ENCODE results near the gene TBCEL. TPM values are rescaled to one million over a fixed set of nuclear protein-coding genes. Genes with fewer than 3 reads are reported as not detected.

The TBCEL gene
- total RNA-seq, 2 donors from 2014 or later: 17.1 TPM

DNA sequence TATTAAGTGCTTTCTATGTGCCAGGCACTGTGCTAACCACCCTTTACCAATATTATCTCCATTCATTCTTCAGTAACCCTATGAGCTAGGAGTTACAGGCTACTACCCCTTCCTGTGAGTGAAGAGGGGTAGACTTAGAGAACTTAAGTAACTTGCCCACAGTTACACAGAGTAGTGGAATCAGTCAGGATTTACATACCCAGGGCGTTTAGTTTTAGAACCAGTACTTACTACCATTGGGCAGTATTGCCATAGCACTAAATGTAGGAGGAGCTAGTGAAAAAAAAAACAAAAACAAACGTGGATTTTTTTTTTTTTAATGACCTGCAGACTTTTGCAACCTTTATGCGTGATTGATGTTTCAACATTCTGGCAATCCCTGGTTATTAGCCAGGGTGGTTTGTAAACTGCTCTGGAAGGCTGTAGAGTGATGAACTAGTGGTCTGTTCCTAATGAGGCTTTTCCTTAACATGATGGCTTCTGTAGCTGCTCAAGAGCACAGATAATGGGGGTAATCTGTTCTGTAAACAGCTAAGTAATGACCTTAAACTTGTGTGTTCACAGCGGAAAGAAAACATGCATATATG lies 11.4 kb downstream of the TBCEL start:
- DNase-seq (no peak), ATAC-seq (no peak)
- Mint-ChIP-seq H3K27ac (no peak overlapping the region), H3K4me1 (peaks cover 24% of the 10 kb centered on the region), H3K4me3 (no peak overlapping the region), H3K27me3 (no peaks in the 10 kb centered on the region), H3K36me3 (ENCODE audit: low read depth) (peaks cover 8% of the 10 kb centered on the region)
- no peaks in the 10 kb centered on the region for H3K9me3 ChIP-seq (ENCODE audit: control insufficient read depth, low read length, poor library complexity, severe bottlenecking)

DNA sequence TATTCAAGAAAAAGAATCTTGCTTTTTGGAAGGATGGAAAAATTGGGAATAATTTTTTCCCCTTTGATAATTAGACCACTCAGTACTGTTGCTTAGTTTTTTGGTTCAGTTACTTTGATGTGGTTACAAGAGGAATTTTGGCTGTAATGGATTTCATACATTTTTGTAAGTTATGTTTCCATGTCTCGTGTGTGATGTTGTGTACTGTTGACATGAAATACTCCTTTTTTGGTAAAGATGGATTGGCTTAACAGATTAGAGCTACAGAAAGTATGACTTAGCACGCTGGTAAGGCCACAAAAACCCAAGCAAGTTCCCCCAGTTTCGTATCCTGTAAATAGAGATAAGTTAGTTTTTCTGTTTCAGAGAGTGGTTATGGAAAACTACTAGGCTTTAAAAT lies 11.9 kb downstream of the TBCEL start:
- Mint-ChIP-seq H3K36me3 (ENCODE audit: low read depth) (peaks cover 8% of the 10 kb centered on the region), H3K27ac (no peak overlapping the region), H3K4me3 (no peak overlapping the region), H3K27me3 (no peaks in the 10 kb centered on the region), H3K4me1 (peaks cover 21% of the 10 kb centered on the region)
- DNase-seq: no peak
- ATAC-seq: no peak
- no peaks in the 10 kb centered on the region for H3K9me3 ChIP-seq (ENCODE audit: control insufficient read depth, low read length, poor library complexity, severe bottlenecking)

- Mint-ChIP-seq H3K27ac (no peak overlapping the region), H3K4me1 (peaks cover 25% of the 10 kb centered on the region), H3K27me3 (no peaks in the 10 kb centered on the region), H3K36me3 (ENCODE audit: low read depth) (peaks cover 8% of the 10 kb centered on the region), H3K4me3 (no peak overlapping the region)
- no peaks in the 10 kb centered on the region for H3K9me3 ChIP-seq (ENCODE audit: control insufficient read depth, low read length, poor library complexity, severe bottlenecking)
- DNase-seq (no peak), ATAC-seq (no peak)
These were observed 13.1 kb downstream of the TBCEL start for GRCh38 chr11:121037016-121037415.

GRCh38 chr11:121038648-121039409 lies 14.9 kb downstream of the TBCEL start:
- Mint-ChIP-seq H3K4me3 (no peak overlapping the region), H3K27me3 (no peaks in the 10 kb centered on the region), H3K4me1 (peaks cover 25% of the 10 kb centered on the region), H3K27ac (peak overlapping the region; percentile 16), H3K36me3 (ENCODE audit: low read depth) (peaks cover 8% of the 10 kb centered on the region)
- ATAC-seq (no peak), DNase-seq (no peak)
- H3K9me3 ChIP-seq (ENCODE audit: control insufficient read depth, low read length, poor library complexity, severe bottlenecking): no peaks in the 10 kb centered on the region

DNA sequence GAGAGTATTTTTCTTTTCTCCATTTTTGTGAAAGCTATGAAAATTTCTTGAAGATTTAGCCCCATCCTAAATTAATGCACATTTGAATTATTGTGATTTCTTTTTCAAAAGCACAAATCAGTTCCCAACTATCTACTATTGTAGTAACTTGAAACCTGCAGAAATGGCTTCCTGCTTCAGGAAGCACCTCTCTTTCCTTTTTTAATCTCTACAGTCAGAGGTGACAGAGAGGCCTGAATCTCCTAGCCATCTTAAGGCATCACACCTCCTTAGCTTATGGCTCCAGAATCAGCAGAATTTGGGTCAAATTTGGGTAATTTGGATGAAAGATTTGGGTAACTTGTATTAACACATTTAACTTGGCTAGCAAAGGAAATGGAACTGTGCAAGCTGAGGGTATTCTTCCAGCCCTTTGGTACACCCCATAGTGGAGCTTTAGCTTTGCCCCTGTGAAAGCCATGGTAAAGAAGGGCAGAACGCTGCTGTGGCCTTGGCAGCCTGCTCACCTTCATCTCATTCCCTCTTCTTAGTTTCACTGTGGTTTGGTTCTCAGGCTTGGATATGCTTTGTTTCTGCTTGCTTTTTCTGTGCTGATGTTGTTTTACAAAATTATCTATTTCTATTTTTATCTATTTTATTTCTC lies 16.2 kb downstream of the TBCEL start:
- H3K4me1 Mint-ChIP-seq: peaks cover 25% of the 10 kb centered on the region
- ATAC-seq (no peak), DNase-seq (no peak)
- no peaks in the 10 kb centered on the region for H3K27me3 Mint-ChIP-seq
- no peak overlapping the region for H3K27ac Mint-ChIP-seq
- no peak overlapping the region for H3K4me3 Mint-ChIP-seq
- H3K9me3 ChIP-seq (ENCODE audit: control insufficient read depth, low read length, poor library complexity, severe bottlenecking): no peaks in the 10 kb centered on the region
- peaks cover 8% of the 10 kb centered on the region for H3K36me3 Mint-ChIP-seq (ENCODE audit: low read depth)

DNA sequence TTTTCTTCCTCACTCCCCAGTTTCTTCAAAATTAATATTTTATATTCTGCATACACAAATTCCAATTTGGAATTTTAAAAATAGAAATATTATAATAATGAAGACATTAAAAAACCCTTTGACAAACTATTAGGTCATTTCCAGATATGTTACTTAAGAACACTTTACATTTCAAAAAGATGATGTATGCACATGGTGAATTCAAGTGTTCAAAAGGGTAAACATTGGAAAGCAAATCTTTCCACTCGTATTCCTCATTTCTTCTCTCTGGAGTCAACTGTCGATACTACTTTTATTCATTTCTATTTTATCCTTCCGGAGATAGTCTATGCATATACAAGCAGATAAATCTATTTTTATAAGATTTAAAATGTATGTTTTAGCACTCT lies 16.7 kb downstream of the TBCEL start:
- H3K4me1 Mint-ChIP-seq: peaks cover 23% of the 10 kb centered on the region

DNA sequence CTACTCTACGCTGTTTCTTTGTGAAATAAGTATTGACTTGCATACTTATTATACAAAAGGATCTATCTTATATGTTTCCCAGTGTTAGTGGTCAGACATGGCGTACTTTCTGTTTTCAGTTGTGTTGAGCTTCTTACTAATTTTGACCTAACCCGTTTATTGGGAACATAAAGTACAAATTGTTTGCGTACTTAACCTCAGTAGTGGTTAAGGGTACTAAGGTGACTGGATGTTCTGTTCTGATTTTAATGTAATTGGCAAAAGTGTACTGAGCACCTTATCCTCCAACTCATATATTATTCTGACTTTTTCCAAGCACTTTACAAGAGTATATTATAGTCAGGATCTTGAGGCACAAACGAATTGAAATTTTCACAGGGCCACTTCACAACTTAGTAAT lies 17.2 kb downstream of the TBCEL start:
- no peak for ATAC-seq
- Mint-ChIP-seq H3K4me3 (no peak overlapping the region), H3K27me3 (no peaks in the 10 kb centered on the region), H3K27ac (no peak overlapping the region), H3K36me3 (ENCODE audit: low read depth) (peaks cover 8% of the 10 kb centered on the region), H3K4me1 (peaks cover 21% of the 10 kb centered on the region)
- no peak for DNase-seq
- H3K9me3 ChIP-seq (ENCODE audit: control insufficient read depth, low read length, poor library complexity, severe bottlenecking): no peaks in the 10 kb centered on the region

More for the DNA sequence above, 16.7 kb downstream of the TBCEL start:
- Mint-ChIP-seq H3K4me3 (no peak overlapping the region), H3K27ac (no peak overlapping the region), H3K27me3 (no peaks in the 10 kb centered on the region), H3K36me3 (ENCODE audit: low read depth) (peaks cover 8% of the 10 kb centered on the region)
- no peaks in the 10 kb centered on the region for H3K9me3 ChIP-seq (ENCODE audit: control insufficient read depth, low read length, poor library complexity, severe bottlenecking)
- DNase-seq (no peak), ATAC-seq (no peak)

DNA sequence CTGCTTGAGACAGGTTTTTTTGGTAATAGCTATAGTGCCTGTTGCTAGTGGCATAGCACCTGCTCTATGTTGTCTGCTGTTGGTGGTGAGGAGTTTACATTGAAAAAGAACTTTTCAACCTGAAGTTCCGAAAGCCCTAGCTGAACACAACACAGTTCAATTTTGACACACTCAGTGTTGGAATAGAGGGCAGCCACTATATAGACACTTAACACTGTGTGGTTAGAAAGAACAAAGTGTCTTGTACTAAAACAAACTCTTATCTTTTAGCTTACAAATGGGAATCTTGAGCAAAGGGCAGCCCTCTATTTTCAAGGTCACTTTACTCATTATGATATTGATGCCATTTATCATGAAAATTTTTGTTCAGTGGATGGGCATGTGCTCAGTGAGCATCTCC lies 18.4 kb downstream of the TBCEL start:
- peaks cover 13% of the 10 kb centered on the region for H3K4me1 Mint-ChIP-seq
- no peak overlapping the region for H3K4me3 Mint-ChIP-seq
- DNase-seq: no peak
- ATAC-seq: no peak
- H3K9me3 ChIP-seq (ENCODE audit: control insufficient read depth, low read length, poor library complexity, severe bottlenecking): no peaks in the 10 kb centered on the region
- H3K27ac Mint-ChIP-seq: no peak overlapping the region
- H3K36me3 Mint-ChIP-seq (ENCODE audit: low read depth): peaks cover 14% of the 10 kb centered on the region
- H3K27me3 Mint-ChIP-seq: no peaks in the 10 kb centered on the region

- no peaks in the 10 kb centered on the region for H3K9me3 ChIP-seq (ENCODE audit: control insufficient read depth, low read length, poor library complexity, severe bottlenecking)
- no peak overlapping the region for H3K27ac Mint-ChIP-seq
- DNase-seq: no peak
- no peaks in the 10 kb centered on the region for H3K27me3 Mint-ChIP-seq
- no peak overlapping the region for H3K4me3 Mint-ChIP-seq
- ATAC-seq: no peak
- peaks cover 5% of the 10 kb centered on the region for H3K4me1 Mint-ChIP-seq
- peaks cover 13% of the 10 kb centered on the region for H3K36me3 Mint-ChIP-seq (ENCODE audit: low read depth)
These were observed 24.0 kb downstream of the TBCEL start for GRCh38 chr11:121047926-121048325.

DNA sequence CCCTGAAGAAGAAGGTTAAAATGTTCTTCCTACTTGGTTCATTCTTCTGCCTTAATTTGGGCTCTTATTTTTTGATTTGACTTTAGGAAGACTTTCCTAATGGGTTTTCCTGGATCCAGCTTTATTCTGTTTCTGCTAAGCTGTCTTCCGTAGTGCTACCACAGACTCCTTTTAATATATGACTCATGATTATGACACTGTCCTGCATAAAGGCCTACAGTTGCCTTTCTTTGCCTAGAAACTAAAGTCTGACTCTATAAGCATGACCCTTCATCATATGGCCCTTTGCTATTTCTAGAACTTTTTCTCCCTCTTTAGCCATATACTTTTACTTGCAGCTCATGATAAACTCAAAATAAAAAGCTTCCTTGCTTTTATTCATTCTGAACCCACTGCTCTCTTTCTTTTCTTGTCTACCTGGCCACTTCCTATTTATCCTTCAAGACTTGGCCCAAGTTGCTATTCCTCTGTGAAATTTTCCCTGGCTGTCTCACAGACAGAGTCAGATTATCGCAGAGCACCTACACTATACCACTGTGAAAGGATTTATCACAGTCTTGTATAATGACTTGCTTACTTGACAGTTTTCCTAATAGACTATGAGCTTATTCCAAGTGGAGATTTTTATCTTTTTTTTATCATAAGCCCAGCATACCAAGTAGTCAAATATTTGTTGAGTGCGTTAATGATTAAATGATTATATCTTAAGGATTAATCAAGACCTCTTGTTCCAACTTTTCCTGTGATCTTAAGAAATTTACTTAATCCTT lies 24.7 kb downstream of the TBCEL start:
- ATAC-seq: no peak
- Mint-ChIP-seq H3K4me3 (no peak overlapping the region), H3K27me3 (no peaks in the 10 kb centered on the region), H3K36me3 (ENCODE audit: low read depth) (peaks cover 13% of the 10 kb centered on the region), H3K27ac (no peak overlapping the region), H3K4me1 (peaks cover 5% of the 10 kb centered on the region)
- no peaks in the 10 kb centered on the region for H3K9me3 ChIP-seq (ENCODE audit: control insufficient read depth, low read length, poor library complexity, severe bottlenecking)
- DNase-seq: no peak

- no peaks in the 10 kb centered on the region for H3K27me3 Mint-ChIP-seq
These were observed 29.3 kb downstream of the TBCEL start for GRCh38 chr11:121053244-121053643.

GRCh38 chr11:121054266-121054665 lies 30.4 kb downstream of the TBCEL start:
- Mint-ChIP-seq H3K27me3 (no peaks in the 10 kb centered on the region), H3K27ac (no peak overlapping the region), H3K4me1 (peaks cover 2% of the 10 kb centered on the region), H3K36me3 (ENCODE audit: low read depth) (peaks cover 9% of the 10 kb centered on the region), H3K4me3 (no peak overlapping the region)
- no peaks in the 10 kb centered on the region for H3K9me3 ChIP-seq (ENCODE audit: control insufficient read depth, low read length, poor library complexity, severe bottlenecking)
- ATAC-seq (no peak), DNase-seq (no peak)

More at GRCh38 chr11:121053244-121053643, 29.3 kb downstream of the TBCEL start:
- Mint-ChIP-seq H3K4me1 (peaks cover 4% of the 10 kb centered on the region), H3K27ac (no peak overlapping the region), H3K4me3 (no peak overlapping the region), H3K36me3 (ENCODE audit: low read depth) (peaks cover 15% of the 10 kb centered on the region)
- no peak for ATAC-seq
- DNase-seq: no peak
- no peaks in the 10 kb centered on the region for H3K9me3 ChIP-seq (ENCODE audit: control insufficient read depth, low read length, poor library complexity, severe bottlenecking)

DNA sequence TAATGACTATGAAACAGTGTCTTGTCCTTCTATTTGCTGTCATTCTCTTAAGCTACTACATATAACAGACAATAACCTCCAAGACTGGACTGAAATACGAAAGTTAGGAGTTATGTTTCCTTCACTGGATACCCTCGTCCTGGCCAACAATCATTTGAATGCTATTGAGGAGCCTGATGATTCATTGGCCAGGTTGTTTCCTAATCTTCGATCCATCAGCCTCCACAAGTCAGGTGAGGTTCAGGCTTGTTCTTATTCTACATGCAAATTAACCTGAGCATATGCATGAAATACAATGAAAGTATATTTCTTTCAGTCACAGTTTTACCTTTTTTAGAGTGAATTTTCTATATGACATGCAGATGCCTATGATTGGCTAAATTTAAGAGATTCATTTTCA lies 31.2 kb downstream of the TBCEL start:
- ATAC-seq (no peak), DNase-seq (no peak)
- Mint-ChIP-seq H3K4me3 (no peak overlapping the region), H3K27ac (no peak overlapping the region), H3K4me1 (peaks cover 2% of the 10 kb centered on the region), H3K27me3 (no peaks in the 10 kb centered on the region), H3K36me3 (ENCODE audit: low read depth) (peaks cover 9% of the 10 kb centered on the region)
- no peaks in the 10 kb centered on the region for H3K9me3 ChIP-seq (ENCODE audit: control insufficient read depth, low read length, poor library complexity, severe bottlenecking)
